Heart left ventricle (tissue), 16 donors: ENCODE measurements around the gene CCDC159. TPM values are rescaled to one million over a fixed set of nuclear protein-coding genes. Genes with fewer than 3 reads are reported as not detected.
A peak's percentile ranks its signal among the peaks of the same experiment; 100 is the strongest.
"Not testable (repeated sequence)": the region's sequence is repeated elsewhere in the genome, so short reads cannot be mapped to it uniquely, and the experiment has no call there.

Experiments used
- ATAC-seq, 4 donors: fragments of 200-7000 bp; cut with Tn5 transposase; one replicate each; pipeline ENCODE4 v1.9.1; 2020 to 2022; ENCODE audit warnings: moderate library complexity in 4 of 4, mild to moderate bottlenecking in 3 of 4, moderate number of reproducible peaks in 1 of 4
- DNase-seq, 5 donors: peaks; one replicate each; pipeline ENCODE4 v3.0.0-alpha.2; 2020
- H3K27ac ChIP-seq, 12 donors: fragments of 200-600 bp; sonication (generic) in 4 of 12; one replicate each; pipeline versions ENCODE4 v1.5.0 to v1.8.0; 2016 to 2022; ENCODE audit warnings: mild to moderate bottlenecking in 2 of 12
- H3K27me3 ChIP-seq, 9 donors: fragments of 200-600 bp; sonication (generic) in 2 of 9; one replicate each; pipeline versions ENCODE4 v1.5.1 to v1.8.0; 2016 to 2022; ENCODE audit warnings: mild to moderate bottlenecking in 3 of 9
- H3K36me3 ChIP-seq, 9 donors: fragments of 200-600 bp; sonication (generic) in 2 of 9; one replicate each; pipeline versions ENCODE4 v1.5.0 to v1.8.0; 2018 to 2022; ENCODE audit warnings: mild to moderate bottlenecking in 2 of 9
- H3K4me1 ChIP-seq, 12 donors: fragments of 200-600 bp; sonication (generic) in 4 of 12; one replicate each; pipeline versions ENCODE4 v1.5.0 to v1.8.0; 2016 to 2022; ENCODE audit warnings: mild to moderate bottlenecking in 3 of 12
- H3K4me3 ChIP-seq, 12 donors: fragments of 200-600 bp; sonication (generic) in 4 of 12; one replicate each; pipeline versions ENCODE4 v1.5.0 to v1.8.0; 2017 to 2022; ENCODE audit warnings: mild to moderate bottlenecking in 9 of 12, moderate library complexity in 4 of 12
- H3K9me3 ChIP-seq, 12 donors: fragments of 200-600 bp; sonication (generic) in 4 of 12; one replicate each; pipeline versions ENCODE4 v1.5.0 to v1.8.0; 2016 to 2022; ENCODE audit warnings: mild to moderate bottlenecking in 1 of 12
- POLR2A ChIP-seq, 2 donors: fragments of 450-650 bp; IDR thresholded peaks; one replicate each; pipeline ENCODE4 v1.6.1; 2017; ENCODE audit warnings: antibody characterized with exemption in 2 of 2, mild to moderate bottlenecking in 2 of 2, moderate library complexity in 2 of 2
- WGBS, 4 donors: extraction: QIAGEN DNeasy Blood & Tissue Kit in 2 of 4; methylation state at CpG; one replicate each; pipeline versions ENCODE4 v1.1.5 to v1.1.7; 2013 to 2018; 5-methylcytosine and 5-hydroxymethylcytosine counted together
- intact Hi-C, 10 donors: fragments of 100-400 bp; cut with DNase I; formaldehyde crosslinking; loops; one replicate each; pipeline versions ENCODE4 v1.11.1 to v1.14.2; 2022
- polyA plus RNA-seq, 2 donors: library from polyadenylated mRNA; stranded (reverse); fragments of 200-250 nt; gene quantifications; one replicate each; pipeline ENCODE4 v1.2.3, GENCODE V29; 2013
- total RNA-seq, 9 donors: library from RNA; depleted of rRNA in 2 of 9; stranded (reverse); fragments of >200 nt in 2 of 9; fragmentation: NEBNext Ultra II Directional in 3 of 9; extraction: Animal tissue kit (Norgen Biotek cat#: 25700) in 3 of 9; gene quantifications; one replicate each; pipeline versions ENCODE4 v1.1.0 to v1.2.4, GENCODE V29; 2016 to 2023
- TF ChIP-seq, protein P1 (sequence below), 12 donors: fragments of 200-600 bp; sonication (generic) in 4 of 12; IDR thresholded peaks; one replicate each; pipeline versions ENCODE4 v1.5.0 to v1.8.0; 2018 to 2022; ENCODE audit warnings: antibody characterized with exemption in 12 of 12, mild to moderate bottlenecking in 5 of 12
- donor health status: ischemic (EF 13 %, LVEDD 7.1; RV severe dilation, severe dysfunction).
- donor health status: healthy with polysubstance abuse.
- donor health status: DM: no; HTN: yes; CAD: no.
- donor health status: DM: no; HTN: no; CAD: no.
- donor health status: ischemic (EF 25% LVEDD 6.9; RV normal size, moderate dysfunction).
- donor health status: ischemic (EF 25% LVEDD 5.7; RV mildly dilated, moderate dysfunction).
- donor health status: healthy.
- donor health status: DM: yes; HTN: yes; CAD: no.
- donor health status: ischemic (EF 35%, LVEDD 5.7; RV mildly dilated, moderate dysfunction).
- donor health status: nonischemic (EF 11% LVEDD 7.7; RV severe dilation, severe dysfunction).
- donor health status: DM: yes; HTN: yes; CAD: no.
- donor health status: PGD.
- donor health status: ischemic (EF 29% LVEDD 5.4; RV normal size, mild dysfunction).
- donor health status: nonischemic (EF 23%, LVEDD 6.1; RV moderate dilation, normal function).

The CCDC159 gene
- total and polyA plus RNA-seq, 11 donors: 11.5 to 34.9 (median 21.9) TPM

DNA sequence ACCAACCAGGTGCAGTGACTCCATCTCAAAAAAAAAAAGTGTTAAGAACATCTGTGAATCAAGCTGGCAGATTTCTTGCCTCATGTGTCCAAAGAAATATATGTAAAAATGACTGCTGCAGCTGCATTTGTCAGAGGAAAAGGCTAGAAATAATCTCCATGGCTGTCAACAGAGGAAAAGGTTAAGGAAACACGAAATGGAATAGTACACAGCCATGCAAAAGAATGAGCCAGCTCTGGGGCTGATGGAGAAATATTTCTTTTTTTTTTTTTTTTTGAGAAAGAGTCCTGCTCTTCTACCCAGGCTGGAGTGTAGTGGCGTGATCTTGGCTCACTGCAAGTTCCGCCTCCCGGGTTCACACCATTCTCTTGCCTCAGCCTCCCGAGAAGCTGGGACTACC, 13.5 kb upstream of the CCDC159 start:
- DNase-seq (no peak), ATAC-seq (no peak)
- H3K4me3 ChIP-seq: no peak overlapping the region
- peaks cover 0 to 8% (median 0%) of the 10 kb centered on the region in 12 donors for H3K4me1 ChIP-seq
- intact Hi-C loops: no loop called here
- H3K36me3 ChIP-seq: peaks cover 0 to 92% (median 57%) of the 10 kb centered on the region in 9 donors
- H3K9me3 ChIP-seq: peaks cover 0 to 4% (median 0%) of the 10 kb centered on the region in 12 donors
- H3K27ac ChIP-seq: no peak overlapping the region
- no peak for TF ChIP-seq POLR2A (IDR thresholded peaks at IDR 0.05)
- TF ChIP-seq, protein P1, sequence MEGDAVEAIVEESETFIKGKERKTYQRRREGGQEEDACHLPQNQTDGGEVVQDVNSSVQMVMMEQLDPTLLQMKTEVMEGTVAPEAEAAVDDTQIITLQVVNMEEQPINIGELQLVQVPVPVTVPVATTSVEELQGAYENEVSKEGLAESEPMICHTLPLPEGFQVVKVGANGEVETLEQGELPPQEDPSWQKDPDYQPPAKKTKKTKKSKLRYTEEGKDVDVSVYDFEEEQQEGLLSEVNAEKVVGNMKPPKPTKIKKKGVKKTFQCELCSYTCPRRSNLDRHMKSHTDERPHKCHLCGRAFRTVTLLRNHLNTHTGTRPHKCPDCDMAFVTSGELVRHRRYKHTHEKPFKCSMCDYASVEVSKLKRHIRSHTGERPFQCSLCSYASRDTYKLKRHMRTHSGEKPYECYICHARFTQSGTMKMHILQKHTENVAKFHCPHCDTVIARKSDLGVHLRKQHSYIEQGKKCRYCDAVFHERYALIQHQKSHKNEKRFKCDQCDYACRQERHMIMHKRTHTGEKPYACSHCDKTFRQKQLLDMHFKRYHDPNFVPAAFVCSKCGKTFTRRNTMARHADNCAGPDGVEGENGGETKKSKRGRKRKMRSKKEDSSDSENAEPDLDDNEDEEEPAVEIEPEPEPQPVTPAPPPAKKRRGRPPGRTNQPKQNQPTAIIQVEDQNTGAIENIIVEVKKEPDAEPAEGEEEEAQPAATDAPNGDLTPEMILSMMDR (IDR thresholded peaks at IDR 0.05): no peak
- H3K27me3 ChIP-seq: no peaks in the 10 kb centered on the region
- WGBS, 4 donors: 95 to 96% (median 96%) methylated on average over 5 of the region's 5 CpGs

DNA sequence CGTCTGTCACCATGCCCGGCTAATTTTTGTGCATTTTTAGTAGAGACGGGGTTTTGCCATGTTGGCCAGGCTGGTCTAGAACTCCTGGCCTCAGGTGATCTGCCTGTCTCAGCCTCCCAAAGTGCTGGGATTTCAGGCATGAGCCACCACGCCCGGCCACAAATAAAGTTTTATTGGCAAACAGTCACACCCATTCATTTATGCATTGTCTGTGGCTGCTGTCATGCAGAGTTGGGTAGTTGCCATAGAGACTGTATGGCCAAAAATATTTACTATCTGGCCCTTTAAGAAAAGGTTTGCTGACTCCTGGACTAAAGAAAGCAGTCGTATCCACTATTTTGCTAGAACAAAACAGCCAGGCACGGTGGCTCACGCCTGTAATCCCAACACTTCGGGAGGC, 12.5 kb upstream of the CCDC159 start:
- H3K9me3 ChIP-seq, H3K4me3 ChIP-seq, H3K27ac ChIP-seq, DNase-seq, ATAC-seq, H3K27me3 ChIP-seq, intact Hi-C loops: not testable (repeated sequence)
- Histone ChIP-seq H3K4me1 (peaks cover 0 to 18% (median 1%) of the 10 kb centered on the region in 12 donors), H3K36me3 (peaks cover 0 to 83% (median 52%) of the 10 kb centered on the region in 9 donors)
- WGBS, 4 donors: 87 to 91% (median 88%) methylated on average over 9 of the region's 9 CpGs

DNA sequence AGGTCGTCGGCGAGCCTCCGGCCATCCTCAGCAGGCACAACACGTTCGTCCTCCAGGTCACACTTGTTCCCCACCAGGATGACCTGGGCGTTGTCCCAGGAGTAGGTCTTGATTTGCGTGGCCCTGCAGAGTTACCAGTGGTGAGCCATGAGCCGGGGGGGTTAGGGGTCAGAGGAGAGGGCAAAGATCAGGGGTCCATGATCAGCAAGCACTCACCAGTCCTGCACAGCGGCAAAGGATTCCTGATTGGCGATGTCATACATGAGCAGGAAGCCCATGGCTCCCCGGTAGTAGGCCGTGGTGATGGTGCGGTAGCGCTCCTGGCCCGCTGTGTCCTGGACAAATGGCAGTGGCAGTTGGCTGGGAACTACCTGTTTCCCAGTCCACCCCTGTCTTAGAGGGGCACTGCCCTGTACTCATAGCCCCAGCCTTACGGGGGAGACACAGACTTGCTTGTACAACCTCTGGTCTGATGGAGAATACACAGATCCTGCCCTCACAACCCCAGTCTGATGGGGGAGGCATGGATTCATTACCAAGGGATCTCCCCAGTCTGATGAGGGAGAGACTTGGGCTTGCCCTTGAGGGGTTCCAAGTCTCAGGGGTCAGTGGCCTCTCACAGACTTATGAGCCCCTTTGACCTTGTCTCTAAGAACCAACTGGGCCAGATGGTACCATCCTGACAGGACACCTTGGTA, 10.7 kb upstream of the CCDC159 start:
- intact Hi-C loops: loop anchor here in 3 of 10 donors (5.0 kb wide), 2 partner anchors 33 to 38 kb away; partner anchors contain the start of gene TSPAN16 (in 2 of the 3)
- Histone ChIP-seq H3K4me1 (peaks cover 0 to 27% (median 8%) of the 10 kb centered on the region in 12 donors), H3K27me3 (no peaks in the 10 kb centered on the region), H3K27ac (no peak overlapping the region), H3K9me3 (peaks cover 0 to 4% (median 0%) of the 10 kb centered on the region in 12 donors), H3K4me3 (no peak overlapping the region), H3K36me3 (peaks cover 0 to 65% (median 43%) of the 10 kb centered on the region in 9 donors)
- ATAC-seq: no peak
- TF ChIP-seq, protein P1 (IDR thresholded peaks at IDR 0.05): no peak
- TF ChIP-seq POLR2A (IDR thresholded peaks at IDR 0.05): no peak
- DNase-seq: peak in 1 of 5 donors; percentile 20
- 95 to 97% (median 96%) methylated on average over 9 to 17 of the region's 17 CpGs for WGBS, 4 donors

DNA sequence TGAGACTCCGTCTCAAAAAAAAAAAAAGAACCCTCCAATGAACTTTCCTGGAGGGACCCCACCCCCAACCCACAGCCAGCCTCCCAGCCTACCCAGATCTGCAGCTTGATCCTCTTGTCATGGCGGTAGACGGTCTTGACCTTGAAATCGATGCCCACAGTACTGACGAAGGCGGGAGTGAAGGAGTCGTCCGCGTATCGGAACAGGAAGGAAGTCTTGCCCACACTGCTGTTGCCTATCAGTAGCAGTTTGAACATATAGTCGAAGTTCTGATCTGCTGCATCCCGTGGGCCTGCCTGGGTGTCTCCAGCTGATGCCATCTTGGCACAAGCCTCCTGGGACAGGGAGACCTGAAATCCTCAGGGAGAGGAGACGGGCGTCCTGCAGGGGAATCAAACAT, 9.2 kb upstream of the CCDC159 start:
- Histone ChIP-seq H3K27ac (no peak overlapping the region), H3K4me3 (no peak overlapping the region), H3K9me3 (peaks cover 0 to 4% (median 0%) of the 10 kb centered on the region in 12 donors), H3K4me1 (peaks cover 0 to 27% (median 8%) of the 10 kb centered on the region in 12 donors), H3K36me3 (peaks cover 0 to 56% (median 46%) of the 10 kb centered on the region in 9 donors), H3K27me3 (no peaks in the 10 kb centered on the region)
- 80 to 90% (median 86%) methylated on average over 14 of the region's 14 CpGs for WGBS, 4 donors
- TF ChIP-seq, protein P1 (IDR thresholded peaks at IDR 0.05): no peak
- TF ChIP-seq POLR2A (IDR thresholded peaks at IDR 0.05): no peak
- ATAC-seq (no peak), DNase-seq (peak in 1 of 5 donors; percentile 22)
- intact Hi-C loops: loop anchor here in 3 of 10 donors (5.0 kb wide), 2 partner anchors 35 to 40 kb away; partner anchors contain the start of gene TSPAN16 (in 2 of the 3)
